ENCODE measurements around the gene B4GALT5. TPM values are rescaled to one million over a fixed set of nuclear protein-coding genes. Genes with fewer than 3 reads are reported as not detected.

Gene B4GALT5
- total RNA-seq, 1 experiment from 2014 or later, result 92.5 TPM

- ChIA-PET POLR2A (interaction anchor here (0.6 to 0.9 kb wide), 2 partner anchors 14 to 33 kb away, joined by 3 to 4 read pairs; no protein-coding TSS in a partner anchor), RAD21 (ENCODE audit: low non-redundant PET in 1 of 2, low total read pairs in 2 of 2, uncharacterized antibody in 2 of 2, unreplicated experiment in 2 of 2) (no interaction called here), CTCF (interaction anchor here (1.2 kb wide), 1 partner anchor 95 kb away, joined by 3 read pairs; no protein-coding TSS in a partner anchor)
- peak; percentile 46; the same call in 1 of the 2 replicates for ATAC-seq
- Histone ChIP-seq H3K9me3 (ENCODE audit: control insufficient read depth in 1 of 2, insufficient read depth in 1 of 2, low read depth in 1 of 2, low read length in 2 of 2) (no peaks in the 10 kb centered on the region), H3K9me2 (ENCODE audit: insufficient read depth) (no peaks in the 10 kb centered on the region), H3K4me2 (ENCODE audit: low read length) (no peak overlapping the region), H3K79me2 (ENCODE audit: insufficient read depth, low read length) (no peaks in the 10 kb centered on the region), H3K4me3 (replicated peaks in 1 of 2; ENCODE audit: low read depth in 1 of 2, low read length in 2 of 2) (no peak overlapping the region), H3K27me3 (ENCODE audit: insufficient read depth, low read length) (no peaks in the 10 kb centered on the region), H3K9ac (ENCODE audit: low read length) (no peak overlapping the region), H3K27ac (ENCODE audit: low read depth, low read length) (no peak overlapping the region), H3K36me3 (ENCODE audit: control insufficient read depth in 1 of 2, insufficient read depth in 2 of 2, low read length in 2 of 2) (no peaks in the 10 kb centered on the region), H4K20me1 (ENCODE audit: insufficient read depth) (no peaks in the 10 kb centered on the region), H2AFZ (ENCODE audit: low read depth, low read length, poor library complexity, severe bottlenecking) (no peak overlapping the region), H3K4me1 (ENCODE audit: control insufficient read depth in 1 of 2, insufficient read depth in 2 of 2, low read length in 2 of 2) (no peaks in the 10 kb centered on the region)
- BruUV-seq (replicated peaks), result no TSS peak
- TF ChIP-seq ZFX (IDR thresholded peaks at IDR 0.05) (no peak), RAD21 (IDR thresholded peaks at IDR 0.05; ENCODE audit: low read depth) (no peak), ZNF274 (IDR thresholded peaks at IDR 0.05; ENCODE audit: low read depth, low read length) (no peak), EZH2 (IDR thresholded peaks at IDR 0.05) (no peak), SP1 (IDR thresholded peaks at IDR 0.05; ENCODE audit: low read depth) (no peak), MAX (IDR thresholded peaks at IDR 0.05) (no peak), ATF3 (IDR thresholded peaks at IDR 0.05) (no peak), SIN3A (IDR thresholded peaks at IDR 0.05; ENCODE audit: low read depth) (no peak), EGR1 (IDR thresholded peaks at IDR 0.05; ENCODE audit: low read depth) (no peak)
- DNase-seq (ENCODE audit: low read depth, low spot score), result no peak
- intact Hi-C loops (cut with micrococcal nuclease), result no loop called here
Measured at GRCh38 chr20:49750611-49751396, 37.1 kb upstream of the B4GALT5 start.

GRCh38 chr20:49749625-49750024 is 35.9 kb upstream of the B4GALT5 start:
- POLR2A ChIA-PET, result interaction anchor here (0.7 kb wide), 1 partner anchor 117 kb away, joined by 3 read pairs; no protein-coding TSS in a partner anchor
- Histone ChIP-seq H3K79me2 (ENCODE audit: insufficient read depth, low read length) (no peaks in the 10 kb centered on the region), H4K20me1 (ENCODE audit: insufficient read depth) (no peaks in the 10 kb centered on the region), H3K27ac (ENCODE audit: low read depth, low read length) (no peak overlapping the region), H3K9me2 (ENCODE audit: insufficient read depth) (no peaks in the 10 kb centered on the region), H3K36me3 (ENCODE audit: control insufficient read depth in 1 of 2, insufficient read depth in 2 of 2, low read length in 2 of 2) (no peaks in the 10 kb centered on the region), H3K27me3 (ENCODE audit: insufficient read depth, low read length) (no peaks in the 10 kb centered on the region), H2AFZ (ENCODE audit: low read depth, low read length, poor library complexity, severe bottlenecking) (no peak overlapping the region), H3K4me2 (ENCODE audit: low read length) (no peak overlapping the region), H3K4me3 (replicated peaks in 1 of 2; ENCODE audit: low read depth in 1 of 2, low read length in 2 of 2) (no peak overlapping the region), H3K9ac (ENCODE audit: low read length) (no peak overlapping the region), H3K4me1 (ENCODE audit: control insufficient read depth in 1 of 2, insufficient read depth in 2 of 2, low read length in 2 of 2) (no peaks in the 10 kb centered on the region), H3K9me3 (ENCODE audit: control insufficient read depth in 1 of 2, insufficient read depth in 1 of 2, low read depth in 1 of 2, low read length in 2 of 2) (no peaks in the 10 kb centered on the region)
- RAD21 ChIA-PET (ENCODE audit: low non-redundant PET in 1 of 2, low total read pairs in 2 of 2, uncharacterized antibody in 2 of 2, unreplicated experiment in 2 of 2), result no interaction called here
- TF ChIP-seq SIN3A (IDR thresholded peaks at IDR 0.05; ENCODE audit: low read depth), result no peak
- DNase-seq (ENCODE audit: low read depth, low spot score) (no peak), ATAC-seq (no peak)
- intact Hi-C loops (cut with micrococcal nuclease), result no loop called here
- no TSS peak for BruUV-seq (replicated peaks)
- CTCF ChIA-PET, result no interaction called here
